ENCODE data around the gene C3orf20. TPM values are rescaled to one million over a fixed set of nuclear protein-coding genes. Genes with fewer than 3 reads are reported as not detected.
A peak's percentile ranks its signal among the peaks of the same experiment; 100 is the strongest.

C3orf20 gene
- total and polyA plus RNA-seq, 2 of the 13 experiments (the other 11 are each of a cell fraction or from before 2014, with no cell fraction given), result 0.03 to 0.04 TPM

DNA sequence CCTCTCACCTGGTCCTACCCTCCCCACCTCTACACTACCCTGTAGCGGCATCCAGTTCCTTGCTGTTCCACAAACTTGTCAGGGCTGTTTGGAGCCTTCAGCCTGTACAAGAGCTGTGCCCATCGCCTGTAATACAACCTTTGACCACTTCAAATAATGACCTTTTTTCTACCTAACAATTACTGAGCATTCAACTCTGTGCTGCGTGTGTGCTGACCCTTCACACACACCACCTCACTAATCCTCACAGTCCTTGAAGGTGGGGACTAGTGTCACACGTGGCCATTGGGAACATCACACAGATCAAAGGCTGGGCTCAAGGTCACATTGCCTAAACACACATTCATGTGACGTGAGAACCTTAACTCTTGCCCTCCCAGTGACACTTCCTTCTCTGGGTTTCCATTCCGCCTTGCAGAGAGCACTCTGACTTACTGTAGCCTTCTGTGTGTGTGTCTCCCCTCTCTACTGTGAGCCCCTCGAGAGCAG is 3.1 kb downstream of the C3orf20 start (continued):
- TF ChIP-seq PATZ1 (CRISPR knock-in tag; IDR thresholded peaks at IDR 0.05) (peak; percentile 59; the same call in 1 of the 2 replicates), SSRP1 (CRISPR knock-in tag; IDR thresholded peaks at IDR 0.05) (no peak), ESRRA (CRISPR knock-in tag; IDR thresholded peaks at IDR 0.05; ENCODE audit: low read depth) (peak; percentile 98), ZNF451 (CRISPR knock-in tag; IDR thresholded peaks at IDR 0.05) (no peak), WIZ (CRISPR knock-in tag; IDR thresholded peaks at IDR 0.05) (no peak), SP4 (CRISPR knock-in tag; IDR thresholded peaks at IDR 0.05) (peak; percentile 64; the same call in 1 of the 2 replicates), ZNF335 (CRISPR knock-in tag; IDR thresholded peaks at IDR 0.05) (peak; percentile 65; the same call in 1 of the 2 replicates), DPF2 (CRISPR knock-in tag; IDR thresholded peaks at IDR 0.05; ENCODE audit: borderline replicate concordance, low read depth) (peak; percentile 88), ZNF598 (CRISPR knock-in tag; IDR thresholded peaks at IDR 0.05; ENCODE audit: borderline replicate concordance) (peak; percentile 39; the same call in 1 of the 2 replicates), RXRA (CRISPR knock-in tag; IDR thresholded peaks at IDR 0.05) (peak; percentile 96), ZFX (CRISPR knock-in tag; IDR thresholded peaks at IDR 0.05; ENCODE audit: low read depth) (peak; percentile 44; the same call in 1 of the 2 replicates), SAFB2 (CRISPR knock-in tag; IDR thresholded peaks at IDR 0.05; ENCODE audit: borderline replicate concordance, low read depth) (no peak; the same call in 1 of the 2 replicates), ZNF83 (CRISPR knock-in tag; IDR thresholded peaks at IDR 0.05; ENCODE audit: borderline replicate concordance) (peak; percentile 58; the same call in 1 of the 2 replicates)
- TF ChIP-seq, protein P1, sequence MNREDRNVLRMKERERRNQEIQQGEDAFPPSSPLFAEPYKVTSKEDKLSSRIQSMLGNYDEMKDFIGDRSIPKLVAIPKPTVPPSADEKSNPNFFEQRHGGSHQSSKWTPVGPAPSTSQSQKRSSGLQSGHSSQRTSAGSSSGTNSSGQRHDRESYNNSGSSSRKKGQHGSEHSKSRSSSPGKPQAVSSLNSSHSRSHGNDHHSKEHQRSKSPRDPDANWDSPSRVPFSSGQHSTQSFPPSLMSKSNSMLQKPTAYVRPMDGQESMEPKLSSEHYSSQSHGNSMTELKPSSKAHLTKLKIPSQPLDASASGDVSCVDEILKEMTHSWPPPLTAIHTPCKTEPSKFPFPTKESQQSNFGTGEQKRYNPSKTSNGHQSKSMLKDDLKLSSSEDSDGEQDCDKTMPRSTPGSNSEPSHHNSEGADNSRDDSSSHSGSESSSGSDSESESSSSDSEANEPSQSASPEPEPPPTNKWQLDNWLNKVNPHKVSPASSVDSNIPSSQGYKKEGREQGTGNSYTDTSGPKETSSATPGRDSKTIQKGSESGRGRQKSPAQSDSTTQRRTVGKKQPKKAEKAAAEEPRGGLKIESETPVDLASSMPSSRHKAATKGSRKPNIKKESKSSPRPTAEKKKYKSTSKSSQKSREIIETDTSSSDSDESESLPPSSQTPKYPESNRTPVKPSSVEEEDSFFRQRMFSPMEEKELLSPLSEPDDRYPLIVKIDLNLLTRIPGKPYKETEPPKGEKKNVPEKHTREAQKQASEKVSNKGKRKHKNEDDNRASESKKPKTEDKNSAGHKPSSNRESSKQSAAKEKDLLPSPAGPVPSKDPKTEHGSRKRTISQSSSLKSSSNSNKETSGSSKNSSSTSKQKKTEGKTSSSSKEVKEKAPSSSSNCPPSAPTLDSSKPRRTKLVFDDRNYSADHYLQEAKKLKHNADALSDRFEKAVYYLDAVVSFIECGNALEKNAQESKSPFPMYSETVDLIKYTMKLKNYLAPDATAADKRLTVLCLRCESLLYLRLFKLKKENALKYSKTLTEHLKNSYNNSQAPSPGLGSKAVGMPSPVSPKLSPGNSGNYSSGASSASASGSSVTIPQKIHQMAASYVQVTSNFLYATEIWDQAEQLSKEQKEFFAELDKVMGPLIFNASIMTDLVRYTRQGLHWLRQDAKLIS (CRISPR knock-in tag; IDR thresholded peaks at IDR 0.05), result no peak
- TF ChIP-seq, protein P2, sequence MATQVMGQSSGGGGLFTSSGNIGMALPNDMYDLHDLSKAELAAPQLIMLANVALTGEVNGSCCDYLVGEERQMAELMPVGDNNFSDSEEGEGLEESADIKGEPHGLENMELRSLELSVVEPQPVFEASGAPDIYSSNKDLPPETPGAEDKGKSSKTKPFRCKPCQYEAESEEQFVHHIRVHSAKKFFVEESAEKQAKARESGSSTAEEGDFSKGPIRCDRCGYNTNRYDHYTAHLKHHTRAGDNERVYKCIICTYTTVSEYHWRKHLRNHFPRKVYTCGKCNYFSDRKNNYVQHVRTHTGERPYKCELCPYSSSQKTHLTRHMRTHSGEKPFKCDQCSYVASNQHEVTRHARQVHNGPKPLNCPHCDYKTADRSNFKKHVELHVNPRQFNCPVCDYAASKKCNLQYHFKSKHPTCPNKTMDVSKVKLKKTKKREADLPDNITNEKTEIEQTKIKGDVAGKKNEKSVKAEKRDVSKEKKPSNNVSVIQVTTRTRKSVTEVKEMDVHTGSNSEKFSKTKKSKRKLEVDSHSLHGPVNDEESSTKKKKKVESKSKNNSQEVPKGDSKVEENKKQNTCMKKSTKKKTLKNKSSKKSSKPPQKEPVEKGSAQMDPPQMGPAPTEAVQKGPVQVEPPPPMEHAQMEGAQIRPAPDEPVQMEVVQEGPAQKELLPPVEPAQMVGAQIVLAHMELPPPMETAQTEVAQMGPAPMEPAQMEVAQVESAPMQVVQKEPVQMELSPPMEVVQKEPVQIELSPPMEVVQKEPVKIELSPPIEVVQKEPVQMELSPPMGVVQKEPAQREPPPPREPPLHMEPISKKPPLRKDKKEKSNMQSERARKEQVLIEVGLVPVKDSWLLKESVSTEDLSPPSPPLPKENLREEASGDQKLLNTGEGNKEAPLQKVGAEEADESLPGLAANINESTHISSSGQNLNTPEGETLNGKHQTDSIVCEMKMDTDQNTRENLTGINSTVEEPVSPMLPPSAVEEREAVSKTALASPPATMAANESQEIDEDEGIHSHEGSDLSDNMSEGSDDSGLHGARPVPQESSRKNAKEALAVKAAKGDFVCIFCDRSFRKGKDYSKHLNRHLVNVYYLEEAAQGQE (IDR thresholded peaks at IDR 0.05; ENCODE audit: borderline replicate concordance in 1 of 2, low read depth in 1 of 2, low read length in 2 of 2), result peak in 1 of 2 experiments; percentile 67; a peak in 1 of 4 replicates
- TF ChIP-seq, protein P3, sequence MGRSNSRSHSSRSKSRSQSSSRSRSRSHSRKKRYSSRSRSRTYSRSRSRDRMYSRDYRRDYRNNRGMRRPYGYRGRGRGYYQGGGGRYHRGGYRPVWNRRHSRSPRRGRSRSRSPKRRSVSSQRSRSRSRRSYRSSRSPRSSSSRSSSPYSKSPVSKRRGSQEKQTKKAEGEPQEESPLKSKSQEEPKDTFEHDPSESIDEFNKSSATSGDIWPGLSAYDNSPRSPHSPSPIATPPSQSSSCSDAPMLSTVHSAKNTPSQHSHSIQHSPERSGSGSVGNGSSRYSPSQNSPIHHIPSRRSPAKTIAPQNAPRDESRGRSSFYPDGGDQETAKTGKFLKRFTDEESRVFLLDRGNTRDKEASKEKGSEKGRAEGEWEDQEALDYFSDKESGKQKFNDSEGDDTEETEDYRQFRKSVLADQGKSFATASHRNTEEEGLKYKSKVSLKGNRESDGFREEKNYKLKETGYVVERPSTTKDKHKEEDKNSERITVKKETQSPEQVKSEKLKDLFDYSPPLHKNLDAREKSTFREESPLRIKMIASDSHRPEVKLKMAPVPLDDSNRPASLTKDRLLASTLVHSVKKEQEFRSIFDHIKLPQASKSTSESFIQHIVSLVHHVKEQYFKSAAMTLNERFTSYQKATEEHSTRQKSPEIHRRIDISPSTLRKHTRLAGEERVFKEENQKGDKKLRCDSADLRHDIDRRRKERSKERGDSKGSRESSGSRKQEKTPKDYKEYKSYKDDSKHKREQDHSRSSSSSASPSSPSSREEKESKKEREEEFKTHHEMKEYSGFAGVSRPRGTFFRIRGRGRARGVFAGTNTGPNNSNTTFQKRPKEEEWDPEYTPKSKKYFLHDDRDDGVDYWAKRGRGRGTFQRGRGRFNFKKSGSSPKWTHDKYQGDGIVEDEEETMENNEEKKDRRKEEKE (IDR thresholded peaks at IDR 0.05), result no peak

All from HepG2 (cell line).